LNCAP (cell line): ENCODE data around the gene ANKRD44.

Source experiments
- TF ChIP-seq, protein P1 (sequence below): fragments of 450-650 bp; IDR thresholded peaks from 2 replicates; pipeline ENCODE4 v1.5.1; 2017; ENCODE audit warnings: mild to moderate bottlenecking

Gene ANKRD44

DNA sequence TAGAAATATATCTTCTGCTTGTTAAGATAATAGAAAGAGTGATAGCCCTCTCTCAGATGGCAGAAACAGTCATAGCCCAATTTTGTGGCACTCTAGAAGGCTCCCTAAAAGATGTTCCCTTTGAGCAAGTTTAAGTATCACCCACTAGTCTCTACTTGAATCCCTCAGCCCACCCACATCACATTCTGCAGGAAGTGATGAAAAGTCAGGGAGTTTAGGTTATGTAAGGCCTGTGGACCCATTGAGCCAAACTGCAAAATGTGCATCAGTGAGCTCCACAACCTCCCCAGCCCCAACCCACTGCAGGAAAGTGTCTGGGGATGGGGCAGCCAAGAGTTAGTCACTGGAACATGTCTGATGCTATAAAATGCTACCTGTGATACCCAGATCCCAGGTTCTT is 25.6 kb downstream of the ANKRD44 start:
- TF ChIP-seq, protein P1, sequence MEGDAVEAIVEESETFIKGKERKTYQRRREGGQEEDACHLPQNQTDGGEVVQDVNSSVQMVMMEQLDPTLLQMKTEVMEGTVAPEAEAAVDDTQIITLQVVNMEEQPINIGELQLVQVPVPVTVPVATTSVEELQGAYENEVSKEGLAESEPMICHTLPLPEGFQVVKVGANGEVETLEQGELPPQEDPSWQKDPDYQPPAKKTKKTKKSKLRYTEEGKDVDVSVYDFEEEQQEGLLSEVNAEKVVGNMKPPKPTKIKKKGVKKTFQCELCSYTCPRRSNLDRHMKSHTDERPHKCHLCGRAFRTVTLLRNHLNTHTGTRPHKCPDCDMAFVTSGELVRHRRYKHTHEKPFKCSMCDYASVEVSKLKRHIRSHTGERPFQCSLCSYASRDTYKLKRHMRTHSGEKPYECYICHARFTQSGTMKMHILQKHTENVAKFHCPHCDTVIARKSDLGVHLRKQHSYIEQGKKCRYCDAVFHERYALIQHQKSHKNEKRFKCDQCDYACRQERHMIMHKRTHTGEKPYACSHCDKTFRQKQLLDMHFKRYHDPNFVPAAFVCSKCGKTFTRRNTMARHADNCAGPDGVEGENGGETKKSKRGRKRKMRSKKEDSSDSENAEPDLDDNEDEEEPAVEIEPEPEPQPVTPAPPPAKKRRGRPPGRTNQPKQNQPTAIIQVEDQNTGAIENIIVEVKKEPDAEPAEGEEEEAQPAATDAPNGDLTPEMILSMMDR = no peak

DNA sequence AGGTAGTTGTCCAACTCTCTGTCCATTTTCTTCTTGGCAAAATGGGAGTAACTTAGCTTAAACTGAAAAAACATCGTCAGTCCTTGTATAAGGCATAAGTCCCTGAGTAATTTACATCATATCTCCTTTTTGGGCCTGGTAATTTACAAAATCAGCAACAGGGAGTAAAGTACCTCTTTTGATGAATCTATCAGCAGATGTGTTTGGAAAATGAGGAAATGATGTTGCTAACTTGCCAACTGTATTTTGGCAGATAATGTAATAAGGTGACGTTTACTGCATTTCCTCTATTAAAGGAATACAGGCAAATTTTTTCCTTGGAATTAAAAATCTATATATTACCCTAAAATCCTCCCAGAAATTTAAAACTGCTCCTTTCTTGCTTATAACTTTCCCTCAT is 29.2 kb downstream of the ANKRD44 start:
- TF ChIP-seq, protein P1 = no peak

DNA sequence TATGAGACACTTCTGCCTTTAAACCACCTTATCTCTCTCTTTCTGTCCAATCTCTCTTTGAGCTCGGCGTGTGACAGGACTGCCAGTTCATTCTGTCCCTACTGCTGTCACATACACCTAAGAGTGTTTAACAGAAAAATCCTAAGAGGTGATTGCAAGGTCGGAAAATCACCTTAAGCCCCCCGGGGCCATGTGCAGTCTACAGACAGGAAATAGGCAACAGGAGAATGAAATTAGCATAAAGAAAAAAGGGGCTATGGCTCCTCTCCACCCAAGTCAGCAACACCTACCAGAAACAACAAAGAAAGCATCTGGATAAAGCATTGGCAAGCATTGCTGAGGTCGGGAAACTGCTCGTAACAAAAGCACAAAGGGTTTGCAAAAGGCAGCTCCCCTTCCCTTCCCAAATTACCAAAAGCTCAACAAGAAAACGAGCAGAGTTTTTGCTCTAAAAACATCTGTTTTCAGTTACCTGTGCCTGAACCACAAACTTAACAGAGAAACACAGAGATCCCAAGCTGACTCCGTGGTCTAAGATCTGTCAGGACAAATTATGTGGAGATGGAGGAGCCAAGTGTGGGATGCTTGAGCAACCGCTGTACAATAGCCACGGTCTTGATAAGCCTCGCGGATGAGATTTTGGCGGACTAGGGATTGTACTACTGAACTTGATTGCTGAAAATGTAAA is 30.4 kb downstream of the ANKRD44 start:
- TF ChIP-seq, protein P1 = no peak

DNA sequence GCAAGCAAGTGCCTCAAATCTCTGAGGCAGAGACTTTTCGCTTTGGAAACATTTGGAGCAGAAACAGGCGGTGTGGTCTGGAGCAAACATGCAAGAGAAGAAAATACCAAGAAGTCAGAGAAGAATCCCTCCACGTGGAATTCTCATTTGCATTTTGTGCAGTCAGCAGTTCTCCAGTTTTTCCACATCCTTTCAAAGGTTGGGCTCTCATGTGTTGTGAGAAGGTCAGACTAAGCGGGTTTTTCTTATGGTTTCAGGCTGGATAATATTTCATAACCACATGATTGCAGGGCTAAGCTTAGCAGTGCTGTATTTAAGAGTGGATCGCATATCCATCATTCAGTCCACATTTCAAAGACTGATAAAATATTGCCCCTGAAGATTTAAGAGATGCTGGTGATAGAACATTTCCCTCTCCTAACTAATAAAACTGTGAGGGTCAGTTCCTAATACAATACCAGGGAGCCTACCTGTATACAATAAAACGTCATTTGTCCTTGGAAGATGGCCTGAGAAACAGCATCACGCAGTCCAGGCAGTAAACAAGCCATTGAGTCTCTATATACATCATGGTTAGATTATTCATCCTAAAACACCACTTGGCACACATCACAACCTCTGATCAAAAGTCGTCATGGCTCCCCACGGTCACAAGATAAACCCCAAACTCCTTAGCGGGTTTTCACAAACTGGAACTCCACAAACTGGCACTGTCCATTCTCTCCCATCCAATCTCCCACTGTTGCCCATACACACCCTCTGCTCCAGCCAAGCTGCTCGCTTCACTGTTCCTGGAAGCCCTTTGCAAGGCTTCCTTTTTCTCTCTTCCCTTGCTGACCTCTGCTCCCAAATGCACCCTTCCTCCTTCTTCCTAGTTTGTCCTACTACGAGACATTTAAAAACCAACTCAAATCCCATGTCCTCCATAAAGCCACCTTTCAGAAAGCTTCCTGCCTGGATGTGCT is 31.5 kb downstream of the ANKRD44 start:
- TF ChIP-seq, protein P1 = no peak

DNA sequence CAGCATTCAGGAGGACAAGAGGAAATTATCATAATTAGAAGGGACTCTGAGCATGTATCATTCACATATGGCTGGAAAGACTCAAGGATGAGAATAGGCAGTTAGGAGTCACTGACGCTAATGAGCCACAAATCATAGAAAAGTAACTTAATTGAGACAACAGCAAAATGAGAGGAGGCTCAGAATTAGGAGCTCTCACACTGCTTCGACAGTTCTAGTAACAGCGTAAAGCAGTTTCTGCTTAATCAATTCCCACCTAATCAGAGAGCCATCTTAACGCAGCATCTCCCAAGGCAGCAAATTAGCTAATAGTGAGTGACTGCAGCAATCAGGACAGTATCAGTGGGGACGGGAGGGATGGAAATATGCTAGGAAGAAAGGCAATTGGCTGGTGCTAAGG is 32.8 kb downstream of the ANKRD44 start:
- TF ChIP-seq, protein P1 = no peak

DNA sequence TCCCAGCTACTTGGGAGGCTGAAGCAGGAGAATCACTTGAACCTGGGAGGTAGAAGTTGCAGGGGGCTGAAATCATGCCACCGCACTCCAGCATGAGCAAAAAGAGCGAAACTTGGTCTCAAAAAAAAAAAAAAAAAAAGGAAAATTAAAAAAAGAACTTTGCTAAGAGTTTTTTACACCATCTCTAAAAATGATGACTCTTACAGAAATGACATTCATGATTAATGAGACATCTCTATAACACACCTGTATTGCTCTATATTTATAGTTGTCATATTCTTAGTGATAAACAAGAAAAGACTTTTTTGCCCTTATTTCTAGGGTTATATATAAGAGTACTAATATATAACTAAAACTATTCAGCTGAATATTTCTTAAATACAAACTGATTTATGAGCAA is 34.4 kb downstream of the ANKRD44 start:
- TF ChIP-seq, protein P1 = no peak

DNA sequence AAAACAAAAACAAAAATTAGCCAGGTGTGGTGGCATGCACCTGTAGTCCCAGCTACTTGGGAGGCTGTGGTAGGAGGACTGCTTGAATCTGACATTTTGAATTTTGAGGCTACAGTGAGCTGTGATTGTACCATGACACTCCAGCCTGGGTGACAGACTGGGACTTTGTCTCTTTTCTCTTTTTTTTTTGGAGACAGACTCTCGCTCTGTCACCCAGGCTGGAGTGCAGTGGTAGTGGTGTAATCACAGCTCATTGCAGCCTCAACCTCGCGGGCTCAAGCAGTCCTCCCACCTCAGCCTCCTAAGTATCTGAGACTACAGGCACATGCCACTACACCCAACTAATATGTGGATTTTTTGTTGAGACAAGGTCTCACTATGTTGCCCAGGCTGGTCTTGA is 35.6 kb downstream of the ANKRD44 start:
- TF ChIP-seq, protein P1 = no peak
